Skeletal muscle tissue (tissue), 4 donors: ENCODE results near the gene KCNT1. TPM values are rescaled to one million over a fixed set of nuclear protein-coding genes. Genes with fewer than 3 reads are reported as not detected.

Experiments
- H3K27ac ChIP-seq: one replicate; pipeline ENCODE4 v1.7.0; 2013; ENCODE audit warnings: mild to moderate bottlenecking, low read depth, low read length, inconsistent platforms
- H3K27me3 ChIP-seq, 3 donors: one replicate each; pipeline ENCODE4 v1.7.0; 2013; ENCODE audit warnings: low read length in 3 of 3; ENCODE audit not compliant: control insufficient read depth in 3 of 3, insufficient read depth in 3 of 3
- H3K36me3 ChIP-seq, 3 donors: one replicate each; pipeline ENCODE4 v1.7.0; 2013; ENCODE audit warnings: low read length in 3 of 3; ENCODE audit not compliant: control insufficient read depth in 3 of 3, insufficient read depth in 3 of 3
- H3K4me1 ChIP-seq, 3 donors: one replicate each; pipeline ENCODE4 v1.7.0; 2013; ENCODE audit warnings: low read length in 3 of 3, mild to moderate bottlenecking in 3 of 3; ENCODE audit not compliant: control insufficient read depth in 3 of 3, insufficient read depth in 3 of 3
- H3K4me3 ChIP-seq, 3 donors: one replicate each; pipeline ENCODE4 v1.7.0; 2013; ENCODE audit warnings: low read length in 3 of 3
- H3K9ac ChIP-seq, 3 donors: one replicate each; pipeline ENCODE4 v1.7.0; 2013; ENCODE audit warnings: low read length in 3 of 3, mild to moderate bottlenecking in 3 of 3, moderate library complexity in 2 of 3, low read depth in 1 of 3
- H3K9me3 ChIP-seq, 3 donors: one replicate each; pipeline ENCODE4 v1.7.0; 2013; ENCODE audit warnings: low read length in 3 of 3; ENCODE audit not compliant: control insufficient read depth in 3 of 3
- total RNA-seq: library from RNA; depleted of rRNA; stranded (reverse); fragments of >200 nt; gene quantifications from one replicate; pipeline ENCODE4 v1.2.3, GENCODE V29; 2014
- donor health status: Osteomylitis.

KCNT1 gene
- total RNA-seq, 1 donor from 2014 or later, result 1.6 TPM

DNA sequence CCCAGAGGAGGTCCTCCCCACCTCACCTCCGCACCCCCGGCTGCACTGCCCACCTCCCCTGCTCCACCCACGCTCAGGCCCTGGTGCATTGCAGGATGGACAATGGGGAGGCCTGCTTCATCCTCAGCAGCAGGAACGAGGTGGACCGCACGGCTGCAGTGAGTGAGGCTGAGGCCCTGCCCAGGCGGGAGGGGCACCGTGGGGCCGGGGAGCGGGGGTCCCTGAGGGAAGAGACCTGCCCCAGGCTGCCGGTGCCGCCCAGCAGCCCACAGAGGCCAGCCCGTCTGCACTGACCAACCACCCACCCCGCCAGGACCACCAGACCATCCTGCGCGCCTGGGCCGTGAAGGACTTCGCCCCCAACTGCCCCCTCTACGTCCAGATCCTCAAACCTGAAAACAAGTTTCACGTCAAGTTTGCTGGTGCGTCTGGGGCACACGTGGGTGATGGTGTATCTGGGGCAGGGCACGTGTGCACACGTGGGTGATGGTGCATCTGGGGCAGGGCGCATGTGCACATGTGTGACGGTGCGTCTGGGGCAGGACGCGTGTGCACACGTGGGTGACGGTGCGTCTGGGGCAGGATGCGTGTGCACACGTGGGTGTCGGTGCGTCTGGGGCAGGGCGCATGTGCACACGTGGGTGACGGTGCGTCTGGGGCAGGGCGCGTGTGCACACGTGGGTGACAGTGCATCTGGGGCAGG lies 66.7 kb downstream of the KCNT1 start:
- H3K27me3 ChIP-seq, result no peaks in the 10 kb centered on the region
- no peak overlapping the region for H3K27ac ChIP-seq
- peaks cover 0 to 3% (median 2%) of the 10 kb centered on the region in 3 donors for H3K9me3 ChIP-seq
- no peak overlapping the region for H3K4me3 ChIP-seq
- H3K4me1 ChIP-seq, result no peaks in the 10 kb centered on the region
- peaks cover 0 to 8% (median 3%) of the 10 kb centered on the region in 3 donors for H3K36me3 ChIP-seq
- H3K9ac ChIP-seq, result no peak overlapping the region

DNA sequence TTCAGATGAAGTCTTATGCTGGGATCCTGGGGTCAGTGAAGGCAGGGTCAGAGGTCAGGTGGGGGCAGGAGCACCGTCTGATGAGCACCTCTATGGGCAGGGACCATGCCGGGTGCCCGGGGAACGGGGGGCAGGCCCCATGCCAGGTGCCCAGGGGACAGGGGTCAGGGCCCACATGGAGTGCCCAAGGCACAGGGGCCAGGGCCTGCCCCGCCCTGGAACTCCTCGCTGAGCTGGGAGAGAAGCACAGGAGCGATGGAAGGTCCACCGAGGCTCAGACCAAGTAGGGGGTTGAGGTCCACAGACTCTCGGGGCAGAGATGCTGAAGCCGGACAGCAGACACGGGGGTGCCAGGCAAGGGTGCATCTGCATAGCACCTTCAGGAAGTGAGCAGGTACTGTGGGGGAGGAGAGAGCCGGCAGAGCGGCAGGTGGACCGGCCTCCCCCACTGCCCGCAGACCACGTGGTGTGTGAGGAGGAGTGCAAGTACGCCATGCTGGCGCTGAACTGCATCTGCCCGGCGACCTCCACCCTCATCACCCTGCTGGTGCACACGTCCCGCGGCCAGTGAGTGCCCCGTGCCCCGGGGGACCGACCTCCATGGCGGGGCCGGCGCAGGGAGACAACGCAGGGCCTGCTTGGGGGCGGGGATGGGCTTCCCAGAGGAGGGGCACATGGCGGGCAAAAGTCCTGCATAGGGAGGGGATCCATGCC lies 67.7 kb downstream of the KCNT1 start:
- Histone ChIP-seq H3K27me3 (no peaks in the 10 kb centered on the region), H3K27ac (no peak overlapping the region), H3K36me3 (peaks cover 0 to 8% (median 5%) of the 10 kb centered on the region in 3 donors), H3K9me3 (peaks cover 0 to 3% (median 2%) of the 10 kb centered on the region in 3 donors), H3K4me1 (no peaks in the 10 kb centered on the region), H3K4me3 (no peak overlapping the region), H3K9ac (no peak overlapping the region)

GRCh38 chr9:135770203-135770535 lies 68.2 kb downstream of the KCNT1 start:
- H3K36me3 ChIP-seq, result peaks cover 0 to 8% (median 5%) of the 10 kb centered on the region in 3 donors

DNA sequence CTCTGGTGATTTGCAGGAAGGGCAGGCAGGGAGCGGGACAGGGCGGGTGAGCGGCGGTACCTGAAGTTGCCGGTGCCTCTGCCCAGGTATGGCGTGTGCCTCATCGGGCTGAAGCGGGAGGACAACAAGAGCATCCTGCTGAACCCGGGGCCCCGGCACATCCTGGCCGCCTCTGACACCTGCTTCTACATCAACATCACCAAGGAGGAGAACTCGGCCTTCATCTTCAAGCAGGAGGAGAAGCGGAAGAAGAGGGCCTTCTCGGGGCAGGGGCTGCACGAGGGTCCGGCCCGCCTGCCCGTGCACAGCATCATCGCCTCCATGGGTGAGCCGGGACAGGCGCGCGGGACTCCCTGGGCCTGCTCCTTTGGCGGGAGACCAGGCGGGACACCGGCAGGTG lies 68.8 kb downstream of the KCNT1 start:
- Histone ChIP-seq H3K27ac (no peak overlapping the region), H3K4me1 (no peaks in the 10 kb centered on the region), H3K27me3 (no peaks in the 10 kb centered on the region), H3K36me3 (peaks cover 0 to 8% (median 7%) of the 10 kb centered on the region in 3 donors), H3K4me3 (no peak overlapping the region), H3K9me3 (peaks cover 0 to 2% (median 2%) of the 10 kb centered on the region in 3 donors), H3K9ac (no peak overlapping the region)

More at GRCh38 chr9:135770203-135770535, 68.2 kb downstream of the KCNT1 start:
- no peak overlapping the region for H3K4me3 ChIP-seq
- no peak overlapping the region for H3K27ac ChIP-seq
- H3K4me1 ChIP-seq, result no peaks in the 10 kb centered on the region
- H3K9ac ChIP-seq, result no peak overlapping the region
- H3K9me3 ChIP-seq, result peaks cover 0 to 3% (median 2%) of the 10 kb centered on the region in 3 donors
- no peaks in the 10 kb centered on the region for H3K27me3 ChIP-seq

DNA sequence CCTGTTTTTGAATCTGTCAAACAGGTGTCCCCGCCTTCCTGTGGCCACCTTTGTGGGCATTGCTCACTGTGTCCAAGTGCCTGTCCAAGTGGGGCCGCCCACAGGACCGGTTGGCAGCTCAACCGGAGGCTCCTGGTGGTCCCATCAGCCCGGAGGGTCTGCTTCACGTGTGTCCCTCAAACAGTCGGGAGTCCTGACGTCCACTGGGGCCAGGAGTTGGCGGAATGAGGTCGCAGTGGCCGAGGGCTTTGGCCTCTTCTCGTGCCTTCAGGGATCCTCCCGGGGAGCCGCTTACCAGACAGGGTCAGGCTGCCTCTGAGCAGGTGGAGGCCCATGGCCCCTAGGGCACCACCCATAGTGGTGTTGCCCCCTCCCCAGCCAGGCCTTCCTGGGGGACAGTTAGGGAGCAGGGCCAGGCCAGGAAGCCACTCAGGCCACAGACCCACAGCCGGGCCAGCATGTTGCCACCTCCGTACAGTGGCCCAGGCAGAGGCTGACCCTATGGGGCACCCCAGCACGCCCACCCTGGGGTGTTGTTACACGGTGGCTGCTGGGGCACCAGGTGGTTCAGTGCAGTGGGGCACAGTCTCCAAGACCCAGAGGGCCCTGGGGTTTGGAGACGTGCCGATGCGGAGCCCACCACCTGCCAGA lies 69.5 kb downstream of the KCNT1 start:
- no peaks in the 10 kb centered on the region for H3K9me3 ChIP-seq
- H3K27me3 ChIP-seq, result no peaks in the 10 kb centered on the region
- no peak overlapping the region for H3K27ac ChIP-seq
- H3K36me3 ChIP-seq, result peaks cover 0 to 8% (median 7%) of the 10 kb centered on the region in 3 donors
- H3K9ac ChIP-seq, result no peak overlapping the region
- no peak overlapping the region for H3K4me3 ChIP-seq
- H3K4me1 ChIP-seq, result no peaks in the 10 kb centered on the region

GRCh38 chr9:135772056-135772646 lies 70.2 kb downstream of the KCNT1 start:
- H3K4me3 ChIP-seq, result no peak overlapping the region
- no peaks in the 10 kb centered on the region for H3K4me1 ChIP-seq
- no peaks in the 10 kb centered on the region for H3K9me3 ChIP-seq
- H3K27me3 ChIP-seq, result no peaks in the 10 kb centered on the region
- no peak overlapping the region for H3K27ac ChIP-seq
- H3K9ac ChIP-seq, result no peak overlapping the region
- H3K36me3 ChIP-seq, result peaks cover 2 to 11% (median 8%) of the 10 kb centered on the region in 3 donors

GRCh38 chr9:135772702-135773493 lies 70.9 kb downstream of the KCNT1 start:
- no peaks in the 10 kb centered on the region for H3K9me3 ChIP-seq
- peaks cover 2 to 11% (median 8%) of the 10 kb centered on the region in 3 donors for H3K36me3 ChIP-seq
- H3K9ac ChIP-seq, result no peak overlapping the region
- no peak overlapping the region for H3K27ac ChIP-seq
- H3K4me3 ChIP-seq, result no peak overlapping the region
- H3K4me1 ChIP-seq, result no peaks in the 10 kb centered on the region
- H3K27me3 ChIP-seq, result no peaks in the 10 kb centered on the region

GRCh38 chr9:135773530-135774238 lies 71.7 kb downstream of the KCNT1 start:
- Histone ChIP-seq H3K27ac (no peak overlapping the region), H3K4me1 (no peaks in the 10 kb centered on the region), H3K4me3 (no peak overlapping the region), H3K9ac (no peak overlapping the region), H3K36me3 (peaks cover 2 to 11% (median 7%) of the 10 kb centered on the region in 3 donors), H3K9me3 (no peaks in the 10 kb centered on the region), H3K27me3 (no peaks in the 10 kb centered on the region)

DNA sequence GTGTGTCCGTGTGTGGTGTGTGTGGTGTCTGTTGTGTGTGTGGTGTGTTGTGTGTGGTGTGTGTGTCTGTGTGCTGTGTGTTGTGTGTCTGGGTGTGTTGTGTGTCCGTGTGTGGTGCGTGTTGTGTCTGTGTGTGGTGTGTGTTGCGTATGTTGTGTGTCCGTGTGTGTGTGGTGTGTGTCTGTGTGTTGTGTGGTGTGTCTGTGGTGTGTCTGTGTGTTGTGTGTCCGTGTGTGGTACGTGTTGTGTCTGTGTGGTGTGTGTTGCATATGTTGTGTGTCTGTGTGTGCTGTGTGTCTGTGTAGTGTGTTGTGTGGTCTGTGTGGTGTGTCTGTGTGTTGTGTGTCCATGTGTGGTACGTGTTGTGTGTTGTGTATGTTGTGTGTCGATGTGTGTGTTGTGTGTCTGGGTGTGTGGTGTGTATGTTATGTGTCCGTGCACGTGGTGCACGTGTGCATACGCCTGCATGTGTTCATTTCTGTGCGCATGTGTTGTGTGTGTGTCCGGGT lies 72.3 kb downstream of the KCNT1 start:
- Histone ChIP-seq H3K9me3 (no peaks in the 10 kb centered on the region), H3K27me3 (no peaks in the 10 kb centered on the region), H3K4me3 (no peak overlapping the region), H3K27ac (no peak overlapping the region), H3K9ac (no peak overlapping the region), H3K4me1 (no peaks in the 10 kb centered on the region), H3K36me3 (peaks cover under 1 to 11% (median 2%) of the 10 kb centered on the region in 3 donors)
